ENCODE data around the gene SWT1.
A peak's percentile ranks its signal among the peaks of the same experiment; 100 is the strongest.
"Not testable (repeated sequence)": the region's sequence is repeated elsewhere in the genome, so short reads cannot be mapped to it uniquely, and the experiment has no call there.

The SWT1 gene

DNA sequence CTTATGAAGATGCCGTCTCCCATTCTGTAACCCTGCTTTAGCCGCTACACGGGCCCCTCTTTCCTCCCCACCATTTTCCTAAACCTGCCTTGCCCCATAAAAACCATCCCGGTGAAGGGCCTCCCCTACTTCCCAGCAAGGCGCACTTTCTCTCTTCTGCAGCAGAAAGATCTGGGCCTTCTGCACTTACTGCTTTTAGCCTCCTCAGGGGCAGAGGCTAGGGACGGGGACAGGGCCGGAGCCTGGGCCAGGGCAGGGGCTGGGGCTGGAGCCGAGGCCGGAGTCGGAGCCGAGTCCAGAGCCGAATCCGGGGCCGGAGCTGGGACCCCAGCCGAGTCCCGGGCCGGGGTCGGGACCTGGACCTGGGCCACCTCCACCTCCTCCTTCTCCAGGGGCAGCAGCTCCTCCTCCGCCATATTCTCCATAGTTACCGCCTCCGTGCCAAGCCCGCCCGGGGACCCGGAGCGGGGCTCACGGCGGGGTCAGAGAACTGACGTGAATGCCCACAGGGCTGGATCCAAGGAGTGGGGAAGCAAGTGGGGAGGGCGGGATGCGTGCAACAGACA lies 596 bp upstream of the SWT1 start:
- peaks cover 26% of the 10 kb centered on the region for H3K36me3 Mint-ChIP-seq
- H3K9me3 Mint-ChIP-seq: no peaks in the 10 kb centered on the region
- DNase-seq (ENCODE audit: low spot score in 2 of 2) (no peak), ATAC-seq (peak; percentile 54)
- H3K4me3 Mint-ChIP-seq: peak overlapping the region; percentile 93
- peak overlapping the region; percentile 96 for H3K27ac Mint-ChIP-seq
- peaks cover 39% of the 10 kb centered on the region for H3K4me1 Mint-ChIP-seq

DNA sequence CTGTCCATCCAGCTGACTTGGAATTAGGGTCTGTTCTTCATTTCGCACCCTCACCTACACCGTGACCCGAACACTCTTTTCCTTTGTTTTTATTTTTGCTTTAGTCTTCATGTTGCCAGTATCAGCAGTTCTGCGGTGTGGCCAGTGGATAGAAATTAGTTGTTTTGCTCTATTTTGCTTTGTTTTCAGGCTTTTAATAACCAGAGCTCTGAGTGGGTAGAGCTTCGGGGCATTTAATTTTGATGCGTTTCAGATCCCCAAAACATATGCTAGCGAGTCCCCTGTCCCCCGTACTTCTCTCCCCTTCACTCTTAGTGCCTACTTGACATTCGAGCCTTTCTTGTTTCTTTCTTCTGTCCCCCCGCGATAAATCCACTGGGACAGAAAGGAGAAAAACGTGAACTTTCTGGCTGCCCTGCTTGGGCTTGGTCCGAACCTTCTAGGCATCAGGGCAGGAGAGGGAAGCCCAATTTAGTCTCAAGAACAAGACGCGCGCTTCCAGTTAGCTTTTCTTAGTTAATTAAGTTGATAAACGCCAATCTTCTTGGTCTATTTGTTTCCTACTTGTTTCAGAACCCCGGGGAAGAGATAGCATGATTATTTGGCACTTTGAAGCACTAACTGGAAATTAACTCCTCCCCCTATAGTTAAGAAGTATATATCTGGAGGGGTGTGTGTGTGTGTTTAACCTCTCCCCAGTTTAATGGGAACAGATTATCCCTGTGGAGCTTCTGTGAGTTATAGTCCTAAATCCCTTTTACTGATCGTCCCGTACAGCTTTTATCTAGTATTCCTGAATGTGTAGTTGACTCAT lies 839 bp downstream of the SWT1 start:
- Mint-ChIP-seq H3K36me3 (peaks cover 11% of the 10 kb centered on the region), H3K9me3 (no peaks in the 10 kb centered on the region), H3K4me3 (peak overlapping the region; percentile 93), H3K27ac (peak overlapping the region; percentile 96), H3K4me1 (peaks cover 32% of the 10 kb centered on the region)
- ATAC-seq (no peak), DNase-seq (ENCODE audit: low spot score in 2 of 2) (peak in 1 of 2 donors; percentile 54)

DNA sequence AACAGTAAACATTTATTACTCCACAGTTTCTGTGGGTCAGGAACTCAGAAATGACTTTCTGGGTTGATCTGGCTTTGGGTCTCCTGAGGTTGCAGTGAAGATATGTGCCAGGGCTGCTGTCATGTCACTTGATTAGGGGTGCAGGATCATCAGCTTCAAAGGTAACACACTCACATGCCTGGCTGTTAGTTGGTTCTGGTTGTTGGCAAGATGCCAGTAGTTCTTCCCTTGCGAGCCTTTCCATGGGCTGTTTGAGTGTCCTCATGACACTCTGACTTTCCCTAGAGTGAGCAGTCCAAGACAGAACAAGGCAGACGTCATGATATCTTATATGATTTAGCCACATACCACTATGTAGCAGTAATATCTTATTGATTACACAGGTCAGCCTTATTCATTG lies 1.8 kb downstream of the SWT1 start:
- ATAC-seq: no peak
- Mint-ChIP-seq H3K4me3 (peak overlapping the region; percentile 93), H3K9me3 (no peaks in the 10 kb centered on the region), H3K4me1 (peaks cover 24% of the 10 kb centered on the region), H3K27ac (no peak overlapping the region), H3K36me3 (peaks cover 11% of the 10 kb centered on the region)
- no peak for DNase-seq (ENCODE audit: low spot score in 2 of 2)

DNA sequence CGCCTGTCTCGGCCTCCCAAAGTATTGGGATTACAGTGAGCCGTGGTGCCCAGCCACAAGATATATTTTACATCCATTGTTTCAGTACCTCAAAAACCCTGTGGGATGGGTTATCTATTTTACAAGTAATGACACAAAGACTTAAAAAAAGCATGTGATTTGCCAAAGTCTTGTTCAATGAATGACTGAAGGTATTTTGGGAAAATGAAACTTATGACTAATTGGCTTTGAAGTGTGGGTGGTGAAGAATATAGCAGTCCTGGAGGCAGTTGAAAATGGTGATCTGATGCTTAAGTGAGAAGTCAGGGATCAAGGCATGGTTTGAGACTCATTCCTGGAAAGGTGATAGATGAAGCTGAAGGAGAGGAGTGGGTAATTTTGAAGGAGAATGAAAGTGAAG lies 3.0 kb downstream of the SWT1 start:
- DNase-seq (ENCODE audit: low spot score in 2 of 2) (no peak), ATAC-seq (no peak)
- Mint-ChIP-seq H3K27ac (no peak overlapping the region), H3K9me3 (no peaks in the 10 kb centered on the region), H3K4me1 (peaks cover 22% of the 10 kb centered on the region), H3K4me3 (no peak overlapping the region), H3K36me3 (peaks cover 11% of the 10 kb centered on the region)

DNA sequence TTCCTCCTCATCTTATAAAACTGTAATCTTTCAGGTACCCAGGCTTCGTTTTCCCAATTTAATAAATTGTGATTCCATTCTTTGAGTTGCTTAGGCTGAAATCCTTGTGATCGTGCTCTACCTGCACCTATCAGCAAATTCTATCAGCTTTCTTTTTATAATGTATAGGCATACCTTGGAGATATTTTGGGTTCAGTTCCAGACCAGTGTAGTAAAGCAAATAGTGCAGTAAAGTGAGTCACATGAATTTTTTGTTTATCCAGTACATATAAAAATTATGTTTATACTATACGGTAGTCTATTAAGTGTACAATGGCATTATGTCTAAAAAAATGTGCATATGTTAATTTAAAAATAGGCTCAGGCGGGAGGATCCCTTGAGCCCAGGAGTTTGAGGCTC lies 5.5 kb downstream of the SWT1 start:
- Mint-ChIP-seq H3K36me3 (peaks cover under 1% of the 10 kb centered on the region), H3K4me1 (peaks cover 16% of the 10 kb centered on the region), H3K4me3 (no peak overlapping the region), H3K9me3 (no peaks in the 10 kb centered on the region), H3K27ac (no peak overlapping the region)
- ATAC-seq: no peak
- no peak for DNase-seq (ENCODE audit: low spot score in 2 of 2)

DNA sequence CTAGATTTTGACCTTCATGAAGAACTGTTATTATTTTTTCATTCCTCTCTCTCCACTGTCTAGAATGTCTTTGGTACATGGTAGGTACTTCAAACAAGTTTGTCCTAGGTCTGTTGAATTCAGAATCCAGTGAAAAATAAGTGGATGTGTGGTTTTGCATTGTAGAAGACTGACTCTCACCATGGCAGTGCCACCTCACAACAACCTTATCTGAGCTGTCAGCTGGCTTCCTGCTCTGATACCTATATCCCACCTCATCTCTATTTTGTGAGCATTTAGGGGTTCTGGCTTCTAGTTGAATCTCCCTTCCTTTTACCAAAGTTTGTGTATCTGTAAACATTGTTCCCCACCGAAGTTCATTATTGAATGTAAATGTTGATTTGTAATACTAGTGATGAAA lies 9.1 kb downstream of the SWT1 start:
- Mint-ChIP-seq H3K4me3 (no peak overlapping the region), H3K27ac (peak overlapping the region; percentile 33), H3K36me3 (peaks cover 11% of the 10 kb centered on the region), H3K4me1 (peaks cover 5% of the 10 kb centered on the region), H3K9me3 (no peaks in the 10 kb centered on the region)
- ATAC-seq: no peak
- DNase-seq (ENCODE audit: low spot score in 2 of 2): no peak

DNA sequence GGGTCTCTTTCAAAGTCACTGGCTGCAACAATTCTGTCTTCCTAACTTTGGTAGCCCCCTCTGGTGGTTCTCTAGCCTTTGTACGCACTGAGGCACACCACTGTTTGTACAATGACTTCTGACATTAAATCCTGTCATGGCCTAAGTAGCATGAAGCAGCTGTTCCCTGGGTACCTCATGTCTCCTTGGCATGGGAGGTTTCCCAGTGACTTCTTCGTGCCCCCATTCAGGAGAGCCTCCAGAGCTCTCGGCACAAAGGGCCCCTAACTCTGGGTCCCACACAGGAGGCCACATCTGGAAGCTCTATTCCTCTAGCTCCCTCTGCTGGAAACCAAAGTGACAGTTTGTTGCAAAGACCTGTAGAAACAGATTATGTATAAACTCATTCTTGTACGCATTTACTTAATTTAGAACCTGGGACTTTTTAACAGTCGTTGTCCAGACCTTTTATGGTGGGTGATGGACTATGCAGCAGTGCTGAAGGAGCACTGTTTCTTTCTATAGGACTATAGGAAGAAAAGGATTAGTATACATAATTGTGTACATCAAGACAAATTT lies 13.4 kb downstream of the SWT1 start:
- peaks cover 5% of the 10 kb centered on the region for H3K4me1 Mint-ChIP-seq
- no peak overlapping the region for H3K4me3 Mint-ChIP-seq
- peak; percentile 81 for ATAC-seq
- H3K27ac Mint-ChIP-seq: no peak overlapping the region
- H3K9me3 Mint-ChIP-seq: no peaks in the 10 kb centered on the region
- H3K36me3 Mint-ChIP-seq: peaks cover 17% of the 10 kb centered on the region
- DNase-seq (ENCODE audit: low spot score in 2 of 2): peak; percentile 8 to 72

DNA sequence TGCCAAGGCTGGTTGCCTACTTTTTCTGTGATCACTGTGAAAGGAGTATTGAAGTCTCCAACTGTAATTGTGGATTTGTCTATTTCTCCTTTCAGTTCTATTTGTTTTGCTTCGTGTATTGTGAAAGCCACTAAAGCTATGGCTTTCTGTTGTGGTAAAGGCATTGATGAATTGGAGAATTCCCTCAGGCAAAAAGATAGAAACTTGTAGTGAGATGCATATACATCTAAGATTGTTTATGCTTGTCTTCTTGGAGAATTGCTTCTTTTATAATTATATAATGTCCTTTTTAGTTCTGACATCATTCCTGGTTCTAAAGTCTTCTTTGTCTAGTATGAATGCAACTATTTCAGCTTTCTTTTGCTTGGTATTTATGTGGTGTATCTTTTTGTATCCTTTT lies 36.8 kb downstream of the SWT1 start:
- ATAC-seq: no peak
- no peak overlapping the region for H3K27ac Mint-ChIP-seq
- no peak overlapping the region for H3K4me3 Mint-ChIP-seq
- no peaks in the 10 kb centered on the region for H3K4me1 Mint-ChIP-seq
- H3K36me3 Mint-ChIP-seq: no peaks in the 10 kb centered on the region
- H3K9me3 Mint-ChIP-seq: peaks cover 5% of the 10 kb centered on the region
- no peak for DNase-seq (ENCODE audit: low spot score in 2 of 2)

DNA sequence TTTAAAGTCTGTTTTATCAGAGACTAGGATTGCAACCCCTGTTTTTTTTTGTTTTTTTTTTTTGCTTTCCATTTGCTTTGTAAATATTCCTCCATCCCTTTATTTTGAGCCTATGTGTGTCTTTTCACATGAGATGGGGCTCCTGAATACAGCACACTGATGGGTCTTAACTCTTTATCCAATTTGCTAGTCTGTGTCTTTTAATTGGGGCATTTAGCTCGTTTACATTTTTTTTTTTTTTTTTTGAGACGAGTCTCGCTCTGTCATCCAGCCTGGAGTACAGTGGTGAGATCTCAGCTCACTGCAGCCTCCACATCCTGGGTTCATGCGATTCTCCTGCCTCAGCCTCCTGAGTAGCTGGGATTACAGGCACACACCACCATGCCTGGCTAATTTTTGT lies 41.7 kb downstream of the SWT1 start:
- not testable (repeated sequence) for H3K27ac Mint-ChIP-seq; H3K9me3 Mint-ChIP-seq; H3K4me3 Mint-ChIP-seq; ATAC-seq; H3K36me3 Mint-ChIP-seq; H3K4me1 Mint-ChIP-seq; DNase-seq (ENCODE audit: low spot score in 2 of 2)

DNA sequence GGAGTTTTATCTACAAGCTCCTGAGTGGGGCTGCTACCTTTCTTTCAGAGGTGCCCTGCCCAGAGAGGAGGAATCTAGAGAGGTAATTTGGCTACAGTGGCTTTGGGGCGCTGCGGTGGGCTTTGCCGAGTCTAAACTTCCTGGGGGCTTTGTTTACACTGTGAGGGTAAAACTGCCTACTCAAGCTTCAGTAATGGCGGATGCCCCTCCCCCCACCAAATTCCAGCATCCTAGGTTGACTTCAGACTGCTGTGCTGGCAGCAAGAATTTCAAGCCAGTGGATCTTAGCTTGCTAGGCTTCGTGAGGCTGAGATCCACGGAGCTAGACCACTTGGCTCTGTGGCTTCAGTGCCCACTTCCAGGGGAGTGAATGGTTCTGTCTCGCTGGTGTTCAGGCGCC lies 43.9 kb downstream of the SWT1 start:
- no peaks in the 10 kb centered on the region for H3K4me1 Mint-ChIP-seq
- no peak overlapping the region for H3K4me3 Mint-ChIP-seq
- no peak overlapping the region for H3K27ac Mint-ChIP-seq
- ATAC-seq (no peak), DNase-seq (ENCODE audit: low spot score in 2 of 2) (no peak)
- peaks cover 7% of the 10 kb centered on the region for H3K9me3 Mint-ChIP-seq
- no peaks in the 10 kb centered on the region for H3K36me3 Mint-ChIP-seq

DNA sequence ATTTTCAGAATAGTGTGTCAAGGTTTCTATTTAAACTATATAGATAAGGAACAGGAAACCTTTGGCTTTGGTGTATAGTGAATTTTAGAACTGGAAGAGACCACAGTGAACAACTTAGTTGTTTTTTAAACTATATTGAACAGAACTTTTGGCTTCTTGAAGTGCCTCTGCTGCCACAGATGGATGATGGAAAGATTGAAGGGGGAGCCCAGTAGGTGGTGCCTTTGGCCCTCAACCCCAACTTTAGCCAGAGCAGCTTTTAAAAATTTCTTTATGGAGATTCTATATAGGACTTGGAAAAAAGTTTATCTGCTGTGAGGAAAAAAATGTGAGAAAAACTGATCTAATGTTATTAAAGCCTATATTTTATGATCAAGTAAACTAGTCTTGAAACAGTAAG lies 50.2 kb downstream of the SWT1 start:
- DNase-seq (ENCODE audit: low spot score in 2 of 2) (no peak), ATAC-seq (no peak)
- Mint-ChIP-seq H3K27ac (no peak overlapping the region), H3K4me3 (no peak overlapping the region), H3K36me3 (no peaks in the 10 kb centered on the region), H3K9me3 (peaks cover 4% of the 10 kb centered on the region), H3K4me1 (no peaks in the 10 kb centered on the region)

DNA sequence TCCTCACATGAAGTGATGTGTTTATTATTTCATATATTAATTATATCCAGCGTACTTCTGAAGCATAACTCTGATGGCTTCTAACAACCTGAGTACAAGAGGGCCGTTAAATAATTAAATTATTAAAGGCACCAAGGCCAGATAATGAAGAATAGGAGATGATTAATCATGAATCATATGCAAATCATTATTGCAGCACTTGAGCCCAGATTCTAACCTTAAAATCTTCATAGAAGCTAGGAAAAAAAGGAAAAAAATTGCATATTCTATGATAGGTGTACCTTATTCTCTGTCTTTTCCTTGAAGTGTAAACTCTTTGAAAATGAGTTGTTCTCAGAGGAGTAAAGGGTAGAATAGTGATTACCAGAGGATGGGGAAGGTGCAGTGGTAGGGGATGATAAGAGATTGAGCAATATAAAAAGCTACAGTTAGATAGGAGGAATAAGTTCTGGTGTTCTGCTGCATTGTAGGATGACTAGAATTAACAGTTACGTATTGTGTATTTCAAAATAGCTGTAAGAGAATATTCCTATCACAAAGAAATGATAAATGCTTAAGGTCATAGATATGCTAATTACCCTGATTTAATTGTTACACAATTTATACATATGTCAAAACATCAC lies 51.1 kb downstream of the SWT1 start:
- ATAC-seq (no peak), DNase-seq (ENCODE audit: low spot score in 2 of 2) (no peak)
- no peaks in the 10 kb centered on the region for H3K36me3 Mint-ChIP-seq
- no peak overlapping the region for H3K27ac Mint-ChIP-seq
- no peak overlapping the region for H3K4me3 Mint-ChIP-seq
- H3K4me1 Mint-ChIP-seq: no peaks in the 10 kb centered on the region
- peaks cover 4% of the 10 kb centered on the region for H3K9me3 Mint-ChIP-seq

DNA sequence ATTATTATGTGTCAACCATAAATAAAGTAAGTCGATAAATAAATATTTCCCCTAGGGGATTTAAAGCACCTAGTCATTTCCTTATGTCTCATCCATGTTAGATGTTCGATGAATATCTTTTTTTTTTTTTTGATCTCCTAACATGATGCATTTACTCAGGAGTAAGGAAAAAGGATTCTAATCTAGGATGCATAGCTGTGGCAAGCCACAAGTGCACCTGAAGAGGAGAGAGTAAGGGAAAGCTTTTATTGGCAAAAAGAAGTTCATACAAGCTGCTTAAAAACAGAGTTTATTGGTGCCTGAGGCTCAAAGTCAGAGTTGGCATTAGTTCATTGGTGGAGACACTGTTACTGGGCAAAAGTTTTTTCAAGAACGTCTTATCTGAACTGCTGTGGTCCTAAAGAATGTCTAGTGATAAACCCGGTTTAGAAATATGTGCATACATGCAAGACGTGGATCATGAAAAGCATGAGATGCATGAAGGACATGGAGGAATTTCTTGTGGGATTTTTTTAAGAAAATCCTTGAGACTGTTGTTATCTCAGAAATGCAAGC lies 51.7 kb downstream of the SWT1 start:
- Mint-ChIP-seq H3K27ac (no peak overlapping the region), H3K4me3 (no peak overlapping the region), H3K4me1 (no peaks in the 10 kb centered on the region), H3K9me3 (peaks cover 4% of the 10 kb centered on the region), H3K36me3 (no peaks in the 10 kb centered on the region)
- ATAC-seq: no peak
- DNase-seq (ENCODE audit: low spot score in 2 of 2): no peak

DNA sequence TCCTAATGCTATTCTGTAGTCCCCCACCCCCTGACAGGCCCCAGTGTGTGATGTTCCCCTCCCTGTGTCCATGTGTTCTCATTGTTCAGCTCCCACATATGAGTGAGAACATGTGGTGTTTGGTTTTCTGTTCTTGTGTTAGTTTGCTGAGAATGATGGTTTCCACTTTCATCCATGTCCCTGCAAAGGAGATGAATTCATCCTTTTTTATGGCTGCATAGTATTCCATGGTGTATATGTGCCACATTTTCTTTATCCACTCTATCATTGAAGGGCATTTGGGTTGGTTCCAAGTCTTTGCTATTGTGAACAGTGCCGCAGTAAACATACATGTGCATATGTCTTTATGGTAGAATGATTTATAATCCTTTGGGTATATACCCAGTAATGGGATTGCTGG lies 52.4 kb downstream of the SWT1 start:
- not testable (repeated sequence) for ATAC-seq; H3K27ac Mint-ChIP-seq; H3K4me3 Mint-ChIP-seq; H3K36me3 Mint-ChIP-seq; H3K4me1 Mint-ChIP-seq; H3K9me3 Mint-ChIP-seq; DNase-seq (ENCODE audit: low spot score in 2 of 2)

DNA sequence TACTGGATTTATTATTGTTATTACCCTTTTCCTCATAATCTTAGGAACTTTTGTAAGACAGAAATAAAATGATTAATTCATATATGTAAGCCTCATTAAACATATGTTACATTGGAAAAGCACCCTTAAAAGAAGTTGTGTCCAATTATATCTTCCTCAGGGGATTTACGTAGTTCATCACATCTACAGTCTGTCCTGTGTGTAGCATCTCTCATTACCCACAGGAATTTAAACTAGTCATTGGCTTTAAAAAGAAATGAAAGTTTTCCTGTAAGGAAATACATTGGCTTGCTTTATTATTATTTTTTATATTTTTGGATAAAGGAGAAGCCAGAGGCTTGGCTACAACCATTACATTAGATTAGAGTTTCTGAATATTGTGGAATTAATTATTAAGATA lies 56.1 kb downstream of the SWT1 start:
- Mint-ChIP-seq H3K36me3 (no peaks in the 10 kb centered on the region), H3K27ac (no peak overlapping the region), H3K9me3 (peaks cover 7% of the 10 kb centered on the region), H3K4me3 (no peak overlapping the region), H3K4me1 (no peaks in the 10 kb centered on the region)
- ATAC-seq: no peak
- DNase-seq (ENCODE audit: low spot score in 2 of 2): no peak

All from stimulated activated effector memory CD8-positive, alpha-beta T cell treated with anti-CD3 and anti-CD28 coated beads, Interleukin-12 subunit alpha, Interleukin-12 subunit beta, amount 100 ng/mL, for 72 hours (primary cell).